HG03095 (cell line): ENCODE data around the gene CRB2.

Source experiments
- ATAC-seq: cut with Tn5 transposase; IDR thresholded peaks from one replicate; pipeline ENCODE4 v1.9.1; 2021; ENCODE audit warnings: moderate library complexity; ENCODE audit not compliant: unreplicated experiment

Gene CRB2

GRCh38 chr9:123418506-123418905 is 62.5 kb downstream of the CRB2 start:
- ATAC-seq, result no peak

DNA sequence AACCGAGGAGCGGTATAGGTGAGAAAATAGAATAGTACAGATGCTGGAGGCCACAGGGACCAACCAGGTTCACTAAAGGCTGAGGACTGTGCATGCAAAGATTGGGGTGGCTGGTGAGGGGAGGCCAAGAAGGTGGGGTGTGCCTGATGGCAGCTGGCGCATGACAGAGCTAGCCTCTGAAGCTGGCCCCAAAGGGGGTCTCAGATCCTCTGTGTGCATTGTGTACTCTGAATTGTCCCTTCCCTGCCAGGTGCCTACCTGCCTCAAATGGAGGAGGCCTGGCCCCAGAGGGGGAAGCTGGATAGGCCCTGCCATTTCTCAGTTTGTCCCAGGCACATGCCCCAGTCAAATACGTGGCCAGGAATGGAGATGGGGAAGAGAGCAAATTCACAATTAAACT is 63.1 kb downstream of the CRB2 start:
- no peak for ATAC-seq

GRCh38 chr9:123419721-123420591 is 64.0 kb downstream of the CRB2 start:
- no peak for ATAC-seq

DNA sequence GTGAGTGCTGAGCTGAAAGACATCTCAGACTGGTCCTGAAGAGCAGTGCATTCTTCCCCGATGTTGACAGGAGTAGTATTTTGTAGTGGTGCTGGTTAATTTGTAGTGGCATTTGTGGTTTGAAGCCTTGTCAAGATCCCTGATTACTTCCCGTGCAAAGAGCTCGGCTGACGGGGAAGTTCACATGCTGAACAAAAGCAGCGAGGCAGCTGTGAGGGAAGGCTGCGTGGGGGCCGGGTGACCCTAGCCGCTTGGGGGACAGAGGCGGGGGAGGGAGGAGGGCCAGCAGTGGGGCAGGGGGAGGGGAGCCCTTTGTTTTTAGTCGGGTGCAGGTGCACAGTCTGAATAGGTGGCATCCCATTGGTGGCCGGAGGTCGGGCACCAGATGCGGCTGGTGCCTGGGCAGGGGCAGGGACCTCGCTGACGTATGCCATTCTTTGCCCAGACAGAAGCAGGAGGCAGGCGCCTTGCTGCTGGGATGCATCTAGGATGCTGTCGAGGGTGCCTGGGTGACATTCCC is 64.7 kb downstream of the CRB2 start:
- ATAC-seq, result no peak

- no peak for ATAC-seq
These were observed 65.2 kb downstream of the CRB2 start for GRCh38 chr9:123421186-123421585.

- ATAC-seq, result no peak
These were observed 65.9 kb downstream of the CRB2 start for GRCh38 chr9:123421801-123422455.

DNA sequence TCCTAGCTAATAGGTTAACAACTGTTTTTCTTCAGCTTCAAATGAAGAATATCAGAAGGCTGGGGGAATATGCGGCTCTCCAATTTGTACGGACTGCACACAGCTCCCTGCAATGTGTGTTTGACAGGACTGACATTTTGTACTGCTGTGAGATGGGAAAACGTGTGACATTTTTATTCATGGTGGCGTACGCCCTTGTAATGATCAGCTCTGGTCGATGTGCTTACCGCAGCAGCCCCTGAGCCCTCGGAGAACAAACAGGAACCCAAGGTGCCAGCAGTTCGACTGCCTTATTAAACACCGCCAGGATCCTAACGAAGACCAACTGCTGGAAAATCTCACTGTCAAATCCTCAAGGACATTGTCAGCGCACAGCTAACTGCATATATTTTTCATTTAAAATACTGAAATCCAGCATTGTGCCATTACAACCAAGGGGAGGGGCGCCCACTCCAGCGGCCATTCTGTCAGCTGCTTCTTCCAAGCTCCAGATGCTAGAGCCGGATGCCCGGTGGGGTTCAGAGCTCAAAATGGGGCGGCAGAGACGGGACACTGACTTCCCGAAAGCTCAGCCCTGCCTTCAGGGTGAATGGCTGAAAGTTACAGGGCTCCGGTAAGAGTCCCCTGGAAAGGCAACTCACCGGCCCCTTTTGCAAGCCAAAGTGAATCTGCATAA is 66.8 kb downstream of the CRB2 start:
- no peak for ATAC-seq

GRCh38 chr9:123423311-123423640 is 67.3 kb downstream of the CRB2 start:
- ATAC-seq, result no peak

DNA sequence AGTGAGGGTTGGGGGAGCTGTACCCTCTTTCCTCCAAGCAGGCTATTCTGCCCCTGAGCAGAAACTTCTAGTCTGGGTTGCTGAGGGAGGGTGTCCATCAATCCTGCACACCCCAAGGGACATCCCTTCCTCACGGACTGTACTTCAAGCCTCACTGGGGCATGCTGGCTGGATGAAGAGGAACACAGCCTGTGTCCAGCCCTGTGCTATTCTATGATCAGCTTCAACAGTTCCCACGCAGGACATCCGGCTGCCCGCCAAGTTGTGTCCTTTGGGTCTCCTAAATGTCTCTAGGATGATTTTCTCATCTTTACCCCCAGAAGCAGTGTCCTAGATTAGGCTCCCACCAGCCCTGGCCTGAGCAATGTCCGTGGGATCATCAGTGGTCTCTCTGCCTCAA is 68.1 kb downstream of the CRB2 start:
- ATAC-seq, result no peak

DNA sequence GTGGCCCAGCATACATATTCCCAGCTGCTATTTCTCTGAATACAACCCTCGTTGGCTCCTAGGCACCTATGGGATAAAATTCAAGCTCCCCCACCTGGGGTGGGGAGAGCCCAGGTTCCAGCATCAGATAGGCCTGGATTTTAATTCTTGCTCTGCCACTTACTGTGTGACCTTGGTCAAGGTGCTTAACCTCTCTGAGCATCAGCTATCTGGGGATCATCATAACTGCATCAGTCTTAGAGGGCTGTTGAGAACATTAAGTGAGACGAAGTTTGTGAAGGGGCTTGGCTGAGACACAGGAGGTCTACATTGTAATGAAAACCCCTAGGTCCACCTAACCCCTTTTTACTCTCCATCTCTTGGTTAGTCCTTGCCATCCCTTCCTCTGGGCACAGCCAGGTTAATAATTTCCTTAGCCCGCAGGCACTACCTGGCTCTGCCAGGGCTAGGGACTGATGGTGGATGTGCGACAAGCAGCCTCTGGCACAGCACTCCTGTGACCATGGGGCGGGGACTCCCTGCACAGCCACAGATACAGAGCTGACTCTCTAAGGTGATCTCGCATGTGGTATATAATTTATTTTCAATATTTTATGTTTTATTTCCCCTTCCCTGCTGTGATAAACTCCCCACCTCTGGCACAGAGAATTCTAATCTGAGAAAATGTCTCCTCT is 68.7 kb downstream of the CRB2 start:
- no peak for ATAC-seq

DNA sequence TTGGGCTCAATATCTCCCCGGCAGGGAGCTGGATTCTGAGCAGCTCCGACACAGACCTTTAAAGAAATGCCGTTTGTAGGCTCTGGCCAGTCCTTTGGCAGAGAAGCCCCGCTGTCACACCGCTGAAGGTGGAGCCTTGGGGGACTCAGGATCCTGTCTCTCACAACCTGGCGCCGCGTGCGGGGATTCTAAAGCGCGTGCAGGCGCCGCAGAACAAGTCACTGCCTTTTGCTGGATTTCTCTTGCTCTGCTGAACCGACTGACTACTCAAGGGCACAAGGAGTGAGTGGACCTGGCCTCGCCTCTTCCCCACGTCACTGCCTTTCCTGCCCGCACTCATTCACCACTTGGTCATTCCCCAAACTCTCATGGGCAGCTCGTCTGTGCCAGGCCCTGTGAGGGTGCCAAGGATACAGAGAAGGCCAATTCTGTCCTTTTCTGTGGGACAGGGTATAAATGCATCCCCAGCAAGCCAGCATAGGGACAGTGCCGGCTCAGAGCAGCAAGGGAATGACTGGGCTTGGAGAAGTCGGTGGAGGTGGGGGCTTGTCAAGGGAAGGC is 69.3 kb downstream of the CRB2 start:
- ATAC-seq, result no peak

DNA sequence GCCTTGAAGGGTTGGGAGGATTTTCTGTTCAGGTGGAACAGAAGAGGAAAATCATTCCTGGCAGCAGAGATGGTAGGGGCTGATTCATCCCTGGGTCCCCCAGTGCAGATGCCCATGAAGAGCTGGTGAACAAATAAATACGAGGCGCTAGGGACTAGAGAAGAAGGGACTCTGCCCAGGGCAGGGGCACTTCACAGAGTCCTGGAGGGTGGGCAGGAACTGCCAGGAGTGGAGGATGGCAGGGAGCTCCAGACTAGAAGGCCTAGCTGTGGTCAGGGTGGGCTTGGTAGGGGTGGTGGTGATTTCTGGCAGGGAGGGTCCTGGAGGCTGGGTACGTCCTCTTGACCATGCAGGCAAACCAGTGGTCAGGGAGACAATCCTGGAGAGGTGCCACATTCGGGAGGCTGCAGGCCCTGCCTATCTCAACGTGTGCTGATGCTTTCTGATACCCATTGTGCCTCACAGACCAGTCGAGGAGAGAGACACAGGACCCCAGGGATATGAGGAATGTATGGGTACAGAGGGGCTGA is 69.9 kb downstream of the CRB2 start:
- no peak for ATAC-seq

- no peak for ATAC-seq
These were observed 70.4 kb downstream of the CRB2 start for GRCh38 chr9:123426406-123426805.
